Stimulated activated CD4-positive, alpha-beta T cell treated with anti-CD3 and anti-CD28 coated beads, Interleukin-12 subunit alpha, Interleukin-12 subunit beta, amount 100 ng/mL, for 4 hours (primary cell): Measurements from ENCODE around the gene CCDC24.
A peak's percentile ranks its signal among the peaks of the same experiment; 100 is the strongest.

Source experiments
- DNase-seq: peaks from one replicate; pipeline ENCODE4 v3.0.0-alpha.2; 2020

The CCDC24 gene

GRCh38 chr1:43963890-43964289 lies 27.5 kb upstream of the CCDC24 start:
- DNase-seq, result no peak

GRCh38 chr1:43965316-43965715 lies 26.1 kb upstream of the CCDC24 start:
- no peak for DNase-seq

- no peak for DNase-seq
Measured at GRCh38 chr1:43968348-43968948, 23.0 kb upstream of the CCDC24 start.

GRCh38 chr1:43969416-43969745 lies 22.0 kb upstream of the CCDC24 start:
- DNase-seq, result no peak

DNA sequence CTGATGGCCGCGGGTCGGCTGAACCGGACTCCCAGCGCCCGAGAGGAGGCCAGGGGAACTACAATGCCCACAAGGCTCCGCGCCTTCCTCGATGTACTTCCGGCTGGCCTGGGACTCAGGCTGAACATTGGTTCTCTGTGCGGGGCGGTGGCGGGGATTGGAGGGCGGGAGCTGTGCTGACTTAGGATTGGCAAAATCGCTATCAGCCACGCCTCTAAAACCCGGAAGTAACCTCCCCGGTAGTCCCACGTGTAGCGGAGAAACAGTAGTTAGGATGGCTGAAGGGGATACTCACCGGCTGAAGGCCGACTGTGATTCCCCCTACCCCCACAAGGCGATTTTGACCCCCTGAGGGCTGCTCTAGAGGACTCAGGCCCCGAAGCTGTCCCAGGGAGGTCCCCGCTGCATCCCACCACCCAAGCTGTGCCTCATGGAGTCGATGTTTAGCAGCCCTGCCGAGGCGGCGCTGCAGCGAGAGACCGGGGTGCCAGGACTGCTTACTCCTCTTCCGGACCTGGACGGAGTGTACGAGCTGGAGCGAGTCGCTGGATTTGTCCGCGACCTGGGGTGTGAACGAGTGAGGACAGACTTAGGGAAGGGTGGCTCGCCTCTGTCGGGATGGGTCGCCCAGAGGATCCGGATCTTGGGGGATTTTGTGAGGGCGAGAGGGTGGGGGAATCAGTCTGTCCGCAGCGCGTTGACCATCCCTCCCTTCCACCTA lies 21.5 kb upstream of the CCDC24 start, which contains the start of gene DPH2:
Gene DPH2, plus strand, starts transcription at position 265 of the 721 bp plus-strand sequence. Its CDS starts 166 bp downstream, at position 431.
- DNase-seq, result peak; percentile 93

DNA sequence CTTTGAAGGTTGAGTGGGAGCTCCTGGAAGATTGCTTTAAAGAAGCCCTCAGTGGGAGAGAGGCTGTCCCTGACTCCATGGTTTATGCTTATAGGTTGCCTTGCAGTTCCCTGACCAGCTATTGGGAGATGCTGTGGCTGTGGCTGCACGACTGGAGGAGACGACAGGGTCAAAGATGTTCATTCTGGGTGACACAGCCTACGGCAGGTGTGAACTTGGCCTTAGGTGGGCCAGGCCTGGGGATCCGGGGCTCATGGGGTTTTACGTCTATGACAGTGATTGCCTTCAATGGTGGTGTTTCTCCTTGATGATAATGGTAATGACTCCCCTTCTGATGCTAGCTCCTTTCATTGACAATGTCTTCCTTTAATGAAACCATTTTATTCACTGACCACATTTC lies 20.9 kb upstream of the CCDC24 start:
- no peak for DNase-seq

DNA sequence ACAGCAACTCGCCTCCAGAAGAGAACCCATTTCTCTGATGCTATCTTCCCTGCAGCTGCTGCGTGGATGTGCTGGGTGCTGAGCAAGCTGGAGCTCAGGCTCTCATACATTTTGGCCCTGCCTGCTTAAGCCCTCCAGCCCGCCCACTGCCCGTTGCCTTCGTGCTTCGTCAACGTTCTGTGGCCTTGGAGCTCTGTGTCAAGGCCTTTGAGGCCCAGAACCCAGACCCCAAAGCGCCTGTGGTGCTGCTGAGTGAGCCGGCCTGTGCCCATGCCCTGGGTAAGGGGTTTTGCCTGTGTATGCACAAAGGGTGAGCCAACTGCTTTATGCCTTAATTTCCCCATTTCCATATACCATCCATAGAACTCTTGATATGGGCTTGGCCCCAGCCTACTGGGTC lies 20.5 kb upstream of the CCDC24 start:
- DNase-seq, result no peak

DNA sequence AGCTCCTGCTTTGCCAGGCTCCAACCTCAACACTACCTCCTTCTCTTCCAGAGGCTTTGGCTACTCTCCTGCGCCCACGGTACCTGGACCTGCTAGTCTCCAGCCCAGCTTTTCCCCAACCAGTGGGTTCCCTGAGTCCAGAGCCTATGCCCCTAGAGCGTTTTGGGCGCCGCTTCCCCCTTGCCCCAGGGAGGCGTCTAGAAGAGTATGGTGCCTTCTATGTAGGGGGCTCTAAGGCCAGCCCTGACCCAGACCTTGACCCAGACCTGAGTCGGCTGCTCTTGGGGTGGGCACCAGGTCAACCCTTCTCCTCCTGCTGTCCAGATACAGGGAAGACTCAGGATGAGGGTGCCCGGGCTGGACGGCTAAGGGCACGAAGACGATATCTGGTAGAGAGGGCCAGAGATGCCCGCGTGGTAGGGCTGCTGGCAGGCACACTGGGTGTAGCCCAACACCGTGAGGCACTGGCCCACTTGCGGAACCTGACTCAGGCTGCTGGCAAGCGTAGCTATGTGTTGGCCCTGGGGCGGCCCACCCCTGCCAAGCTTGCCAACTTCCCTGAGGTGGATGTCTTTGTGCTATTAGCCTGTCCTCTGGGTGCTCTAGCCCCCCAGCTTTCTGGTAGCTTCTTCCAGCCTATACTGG lies 19.9 kb upstream of the CCDC24 start:
- DNase-seq, result no peak

GRCh38 chr1:43973981-43974442 lies 17.4 kb upstream of the CCDC24 start:
- no peak for DNase-seq

DNA sequence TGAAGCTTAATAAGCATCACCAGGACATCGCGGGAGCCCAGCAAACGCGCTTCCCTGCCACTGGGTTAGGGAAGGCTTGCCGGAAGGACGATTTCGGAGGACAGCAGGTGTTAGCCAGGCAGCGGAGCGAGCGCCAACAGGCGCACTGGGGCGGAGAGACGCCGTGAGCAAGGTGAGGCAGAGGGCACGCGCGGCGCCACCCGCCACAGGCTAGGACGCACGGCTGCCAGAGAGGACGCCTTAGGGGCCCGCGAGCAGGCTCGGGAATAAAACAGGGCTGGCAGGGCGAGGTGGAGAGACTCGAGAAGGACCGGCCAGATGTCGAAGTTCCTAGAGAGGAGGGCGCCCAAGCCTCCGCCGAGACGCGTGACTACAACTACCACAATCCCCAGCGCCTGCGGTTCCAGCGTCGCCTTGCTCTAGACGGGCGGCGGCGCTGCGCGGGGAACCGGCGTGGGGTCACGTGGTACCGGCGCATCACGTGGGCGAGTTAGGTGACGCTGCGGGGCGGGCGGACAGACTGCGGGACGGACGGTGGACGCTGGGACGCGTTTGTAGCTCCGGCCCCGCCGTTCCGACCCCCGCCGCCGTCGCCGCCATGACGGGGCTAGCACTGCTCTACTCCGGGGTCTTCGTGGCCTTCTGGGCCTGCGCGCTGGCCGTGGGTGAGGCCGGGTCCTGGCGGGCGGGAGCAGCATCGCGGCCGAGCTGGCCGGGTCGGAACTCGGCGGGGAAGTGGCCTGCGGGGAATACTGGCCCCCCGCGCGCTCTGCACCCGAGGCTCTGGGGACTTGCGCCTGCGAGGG lies 16.8 kb upstream of the CCDC24 start, which contains the start of gene ATP6V0B:
Gene ATP6V0B, plus strand, starts transcription at position 518 of the 806 bp plus-strand sequence. Its CDS starts 81 bp downstream, at position 599.
- peak; percentile 96 for DNase-seq

- no peak for DNase-seq
Measured at GRCh38 chr1:43975249-43975961, 16.0 kb upstream of the CCDC24 start.

GRCh38 chr1:43976045-43976444 lies 15.4 kb upstream of the CCDC24 start:
- DNase-seq, result no peak

DNA sequence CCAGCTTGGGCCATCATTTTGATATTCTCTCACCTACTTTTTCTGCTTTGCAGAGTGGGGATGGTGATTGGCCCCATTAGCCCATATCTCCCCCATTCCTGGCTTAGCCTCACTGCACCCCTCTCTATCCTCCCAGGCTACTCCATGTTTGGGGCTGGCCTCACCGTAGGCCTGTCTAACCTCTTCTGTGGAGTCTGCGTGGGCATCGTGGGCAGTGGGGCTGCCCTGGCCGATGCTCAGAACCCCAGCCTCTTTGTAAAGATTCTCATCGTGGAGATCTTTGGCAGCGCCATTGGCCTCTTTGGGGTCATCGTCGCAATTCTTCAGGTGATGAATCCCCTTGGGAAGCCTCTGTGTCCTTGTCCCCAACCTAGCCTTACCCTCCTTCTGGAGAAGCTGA lies 14.5 kb upstream of the CCDC24 start:
- DNase-seq, result no peak

- no peak for DNase-seq
Measured at GRCh38 chr1:43977376-43978263, 13.8 kb upstream of the CCDC24 start.

- DNase-seq, result no peak
Measured at GRCh38 chr1:43978264-43978550, 13.2 kb upstream of the CCDC24 start.

GRCh38 chr1:43978551-43979260 lies 12.7 kb upstream of the CCDC24 start, which contains the start of gene B4GALT2:
Gene B4GALT2, plus strand, starts transcription at chr1:43979210. Its CDS starts 1,951 bp downstream, at chr1:43981161.
- DNase-seq, result peak; percentile 46

GRCh38 chr1:43979261-43979527 lies 12.2 kb upstream of the CCDC24 start:
- DNase-seq, result no peak

GRCh38 chr1:43979528-43980254 lies 11.7 kb upstream of the CCDC24 start:
- peak; percentile 37 for DNase-seq

- DNase-seq, result no peak
Measured at GRCh38 chr1:43980255-43981134, 10.9 kb upstream of the CCDC24 start.
